Measurements from ENCODE around the gene TTLL13.

GRCh38 chr15:90217671-90218394 is 31.5 kb upstream of the TTLL13 start:
- TF ChIP-seq EGR1 (IDR thresholded peaks at IDR 0.05; ENCODE audit: low read depth): no peak
- TF ChIP-seq CTCF (IDR thresholded peaks at IDR 0.05 in 2 of 3, conservative IDR thresholded peaks at IDR 0.05 in 1 of 3; ENCODE audit: borderline replicate concordance in 1 of 3, insufficient read depth in 1 of 3, low read depth in 2 of 3, low read length in 2 of 3): no peak
- no peak for TF ChIP-seq YY1 (IDR thresholded peaks at IDR 0.05; ENCODE audit: extremely low read depth, insufficient replicate concordance, low read depth, low read length)
- no peak for TF ChIP-seq CEBPB (IDR thresholded peaks at IDR 0.05; ENCODE audit: low read depth)
- TF ChIP-seq SIN3A (IDR thresholded peaks at IDR 0.05; ENCODE audit: low read depth): no peak
- TF ChIP-seq ZFX (IDR thresholded peaks at IDR 0.05): no peak
- no peak for TF ChIP-seq SP1 (IDR thresholded peaks at IDR 0.05; ENCODE audit: low read depth)
- TF ChIP-seq RAD21 (IDR thresholded peaks at IDR 0.05; ENCODE audit: low read depth): no peak
